BJ (cell line): ENCODE measurements around the gene SSC5D. TPM values are rescaled to one million over a fixed set of nuclear protein-coding genes. Genes with fewer than 3 reads are reported as not detected.

Experiments
- CTCF ChIA-PET: fragments of 350-600 bp; formaldehyde crosslinking; extraction: SDS; loops from one replicate; lab custom pipeline; 2021; ENCODE audit warnings: antibody characterized with exemption, inconsistent platforms; lab: Yijun Ruan, JAX
- POLR2A ChIA-PET: fragments of 300-600 bp; sonication (Branson Sonifier 250); formaldehyde crosslinking; extraction: SDS; loops from one replicate; lab custom pipeline; 2021; ENCODE audit warnings: antibody characterized with exemption; lab: Charles Lee
- DNase-seq: peaks from one replicate; pipeline ENCODE4 v3.0.0-alpha.2; 2011; ENCODE audit warnings: low read depth
- H3K27me3 ChIP-seq: 2 replicates; pipeline ENCODE4 v1.6.0; 2011; ENCODE audit warnings: low read length; ENCODE audit not compliant: control insufficient read depth, insufficient read depth
- H3K36me3 ChIP-seq: 2 replicates; pipeline ENCODE4 v1.5.1; 2011; ENCODE audit warnings: low read length; ENCODE audit not compliant: control insufficient read depth, insufficient read depth
- H3K4me3 ChIP-seq: 2 replicates; pipeline ENCODE4 v1.5.1; 2011; ENCODE audit warnings: low read depth, mild to moderate bottlenecking, control low read depth, low read length
- CTCF ChIP-seq: IDR thresholded peaks from 2 replicates; pipeline ENCODE4 v1.5.1; 2011; ENCODE audit warnings: low read depth, mild to moderate bottlenecking, control low read depth, inconsistent platforms, low read length, moderate library complexity; ENCODE audit not compliant: insufficient read depth
- polyA plus RNA-seq: library from polyadenylated mRNA; depleted of rRNA; stranded (reverse); fragments of >200 nt; gene quantifications from 2 replicates; pipeline ENCODE4 v1.2.3, GENCODE V29; 2011

SSC5D gene
- polyA plus RNA-seq, 1 experiment: 8.2 TPM

GRCh38 chr19:55478364-55478763 is 9.9 kb upstream of the SSC5D start:
- Histone ChIP-seq H3K4me3 (no peak overlapping the region), H3K27me3 (no peaks in the 10 kb centered on the region), H3K36me3 (peaks cover 2% of the 10 kb centered on the region)
- CTCF ChIA-PET: interaction anchor here (0.6 to 2.5 kb wide), 4 partner anchors 9 to 335 kb away, joined by 3 to 15 read pairs (median 5); no protein-coding TSS in a partner anchor
- TF ChIP-seq CTCF: no peak
- POLR2A ChIA-PET: no interaction called here
- DNase-seq: no peak

GRCh38 chr19:55479045-55479444 is 9.2 kb upstream of the SSC5D start:
- ChIA-PET CTCF (interaction anchor here (0.6 to 2.5 kb wide), 4 partner anchors 8 to 336 kb away, joined by 3 to 15 read pairs (median 4); no protein-coding TSS in a partner anchor), POLR2A (interaction anchor here (0.6 kb wide), 1 partner anchor 162 kb away, joined by 3 read pairs; no protein-coding TSS in a partner anchor)
- no peak for TF ChIP-seq CTCF
- DNase-seq: no peak
- Histone ChIP-seq H3K4me3 (no peak overlapping the region), H3K27me3 (no peaks in the 10 kb centered on the region), H3K36me3 (peaks cover 5% of the 10 kb centered on the region)

- Histone ChIP-seq H3K27me3 (no peaks in the 10 kb centered on the region), H3K4me3 (no peak overlapping the region), H3K36me3 (peaks cover 5% of the 10 kb centered on the region)
- ChIA-PET POLR2A (no interaction called here), CTCF (interaction anchor here (0.9 to 2.5 kb wide), 3 partner anchors 12 to 24 kb away, joined by 3 to 15 read pairs (median 5); no protein-coding TSS in a partner anchor)
- DNase-seq: no peak
- TF ChIP-seq CTCF: no peak
Measured at GRCh38 chr19:55479451-55480230, 8.6 kb upstream of the SSC5D start.

GRCh38 chr19:55481148-55481793 is 7.0 kb upstream of the SSC5D start:
- no peak for TF ChIP-seq CTCF
- ChIA-PET POLR2A (no interaction called here), CTCF (no interaction called here)
- Histone ChIP-seq H3K27me3 (no peaks in the 10 kb centered on the region), H3K36me3 (peaks cover 5% of the 10 kb centered on the region), H3K4me3 (no peak overlapping the region)
- DNase-seq: no peak

GRCh38 chr19:55481794-55482155 is 6.5 kb upstream of the SSC5D start:
- TF ChIP-seq CTCF: no peak
- no peak overlapping the region for H3K4me3 ChIP-seq
- ChIA-PET POLR2A (no interaction called here), CTCF (no interaction called here)
- no peaks in the 10 kb centered on the region for H3K27me3 ChIP-seq
- DNase-seq: no peak
- H3K36me3 ChIP-seq: peaks cover 5% of the 10 kb centered on the region
